ENCODE results near the gene TOPAZ1.

DNA sequence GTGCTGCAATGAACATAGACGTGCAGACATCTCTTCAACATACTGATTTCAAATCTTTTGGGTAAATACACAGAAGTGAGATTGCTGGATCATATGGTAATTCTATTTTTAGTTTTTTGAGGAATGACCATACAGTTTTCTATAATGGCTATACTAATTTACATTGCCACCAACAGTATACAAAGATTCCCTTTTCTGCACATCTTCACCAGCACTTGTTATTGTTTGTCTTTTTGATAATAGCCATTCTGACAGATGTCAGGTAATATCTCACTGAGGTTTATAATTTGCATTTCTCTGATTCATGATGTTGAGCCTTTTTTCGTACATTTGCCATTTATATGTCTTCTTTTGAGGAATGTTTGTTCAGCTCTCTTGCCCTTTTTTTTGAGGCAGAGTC lies 30.5 kb downstream of the TOPAZ1 start:
- TF ChIP-seq, protein P1, sequence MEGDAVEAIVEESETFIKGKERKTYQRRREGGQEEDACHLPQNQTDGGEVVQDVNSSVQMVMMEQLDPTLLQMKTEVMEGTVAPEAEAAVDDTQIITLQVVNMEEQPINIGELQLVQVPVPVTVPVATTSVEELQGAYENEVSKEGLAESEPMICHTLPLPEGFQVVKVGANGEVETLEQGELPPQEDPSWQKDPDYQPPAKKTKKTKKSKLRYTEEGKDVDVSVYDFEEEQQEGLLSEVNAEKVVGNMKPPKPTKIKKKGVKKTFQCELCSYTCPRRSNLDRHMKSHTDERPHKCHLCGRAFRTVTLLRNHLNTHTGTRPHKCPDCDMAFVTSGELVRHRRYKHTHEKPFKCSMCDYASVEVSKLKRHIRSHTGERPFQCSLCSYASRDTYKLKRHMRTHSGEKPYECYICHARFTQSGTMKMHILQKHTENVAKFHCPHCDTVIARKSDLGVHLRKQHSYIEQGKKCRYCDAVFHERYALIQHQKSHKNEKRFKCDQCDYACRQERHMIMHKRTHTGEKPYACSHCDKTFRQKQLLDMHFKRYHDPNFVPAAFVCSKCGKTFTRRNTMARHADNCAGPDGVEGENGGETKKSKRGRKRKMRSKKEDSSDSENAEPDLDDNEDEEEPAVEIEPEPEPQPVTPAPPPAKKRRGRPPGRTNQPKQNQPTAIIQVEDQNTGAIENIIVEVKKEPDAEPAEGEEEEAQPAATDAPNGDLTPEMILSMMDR (IDR thresholded peaks at IDR 0.05) = no peak
- no peak for TF ChIP-seq POLR2A (IDR thresholded peaks at IDR 0.05)

Measured in suprapubic skin (tissue), 3 donors.